PC-3 (cell line): ENCODE results near the gene TRMT6. TPM values are rescaled to one million over a fixed set of nuclear protein-coding genes. Genes with fewer than 3 reads are reported as not detected.

Source experiments
- ATAC-seq: fragments of 200-7000 bp; cut with Tn5 transposase; 2 replicates; pipeline ENCODE4 v1.9.1; 2020; ENCODE audit warnings: mild to moderate bottlenecking, moderate library complexity
- BruUV-seq: library from RNA; stranded (reverse); fragments of 400-500 nt; replicated peaks from 2 replicates; lab custom pipeline; 2021; lab: Mats Ljungman, UMichigan
- CTCF ChIA-PET: fragments of 300-600 bp; sonication (Branson Sonifier 250); formaldehyde crosslinking; loops from one replicate; lab custom pipeline; 2022; ENCODE audit warnings: antibody characterized with exemption; lab: Charles Lee
- POLR2A ChIA-PET: fragments of 300-600 bp; sonication (Branson Sonifier 250); formaldehyde crosslinking; loops from one replicate; lab custom pipeline; 2022; ENCODE audit warnings: antibody characterized with exemption; ENCODE audit not compliant: unreplicated experiment; lab: Charles Lee
- DNase-seq: peaks from one replicate; pipeline ENCODE4 v3.0.0-alpha.2; 2015
- H2AFZ ChIP-seq: fragments of 300-600 bp; sonication (generic); 2 replicates; pipeline ENCODE4 v1.6.0; 2016; ENCODE audit warnings: antibody characterized with exemption, low read length
- H3F3A ChIP-seq: fragments of 300-600 bp; sonication (generic); one replicate; pipeline ENCODE4 v1.6.0; 2017; ENCODE audit warnings: antibody characterized with exemption, low read length, control low read depth, mild to moderate bottlenecking; ENCODE audit not compliant: unreplicated experiment
- H3K27ac ChIP-seq: fragments of 300-600 bp; sonication (generic); 2 replicates; pipeline ENCODE4 v1.5.1; 2016; ENCODE audit warnings: mild to moderate bottlenecking, low read length
- H3K27me3 ChIP-seq: fragments of 300-600 bp; sonication (generic); 2 replicates; pipeline ENCODE4 v1.6.1; 2016; ENCODE audit warnings: low read length, mixed read lengths
- H3K36me3 ChIP-seq: fragments of 300-600 bp; sonication (generic); 2 replicates; pipeline ENCODE4 v1.6.1; 2016; ENCODE audit warnings: low read depth, mixed run types, low read length, mixed read lengths
- H3K4me1 ChIP-seq: fragments of 300-600 bp; sonication (generic); 2 replicates; pipeline ENCODE4 v1.5.1; 2016; ENCODE audit warnings: low read length; ENCODE audit not compliant: insufficient read depth
- H3K4me2 ChIP-seq: fragments of 300-600 bp; sonication (generic); 2 replicates; pipeline ENCODE4 v1.6.0; 2016; ENCODE audit warnings: low read length
- H3K4me3 ChIP-seq: fragments of 300-600 bp; sonication (generic); 2 replicates; pipeline ENCODE4 v1.5.1; 2016; ENCODE audit warnings: mild to moderate bottlenecking, low read length, mixed read lengths
- H3K79me2 ChIP-seq: fragments of 300-600 bp; sonication (generic); 2 replicates; pipeline ENCODE4 v1.6.1; 2017; ENCODE audit warnings: low read length, mixed read lengths
- H3K9ac ChIP-seq: fragments of 300-600 bp; sonication (generic); 2 replicates; pipeline ENCODE4 v1.6.0; 2016; ENCODE audit warnings: mild to moderate bottlenecking, low read length
- H3K9me2 ChIP-seq: fragments of 300-600 bp; sonication (generic); replicated peaks from 2 replicates; pipeline ENCODE4 v1.6.1; 2016; ENCODE audit warnings: mixed run types, low read length, mixed read lengths
- H3K9me3 ChIP-seq: fragments of 300-600 bp; sonication (generic); 2 replicates; pipeline ENCODE4 v1.6.1; 2016; ENCODE audit warnings: low read length, mixed read lengths
- H4K20me1 ChIP-seq: fragments of 300-600 bp; sonication (generic); 2 replicates; pipeline ENCODE4 v1.6.1; 2016; ENCODE audit warnings: low read length, mixed read lengths
- CTCF ChIP-seq: fragments of 300-600 bp; sonication (generic); conservative IDR thresholded peaks from 2 replicates; pipeline ENCODE4 v1.5.1; 2017; ENCODE audit warnings: antibody characterized with exemption, low read depth, mild to moderate bottlenecking, low read length
- EZH2 ChIP-seq: fragments of 300-600 bp; sonication (generic); IDR thresholded peaks from one replicate; pipeline ENCODE4 v1.6.1; 2017; ENCODE audit warnings: antibody characterized with exemption, mild to moderate bottlenecking, low read length; ENCODE audit not compliant: unreplicated experiment
- EZH2phosphoT487 ChIP-seq: fragments of 300-600 bp; sonication (generic); IDR thresholded peaks from 2 replicates; pipeline ENCODE4 v1.6.1; 2018; ENCODE audit warnings: mild to moderate bottlenecking, antibody characterized with exemption, low read length, borderline replicate concordance
- intact Hi-C: fragments of 100-400 bp; cut with micrococcal nuclease; formaldehyde crosslinking; loops from 2 replicates; pipeline ENCODE4 v1.9.0; 2023
- total RNA-seq: library from RNA; depleted of rRNA; stranded (reverse); fragments of >200 nt; gene quantifications from 2 replicates; pipeline ENCODE4 v1.2.3, GENCODE V29; 2014

The TRMT6 gene
- total RNA-seq, 1 experiment from 2014 or later = 44.0 TPM

GRCh38 chr20:5920581-5920980, 29.8 kb downstream of the TRMT6 start:
- no TSS peak for BruUV-seq
- Histone ChIP-seq H4K20me1 (no peaks in the 10 kb centered on the region), H3K27me3 (peaks cover 24% of the 10 kb centered on the region), H3F3A (peaks cover 4% of the 10 kb centered on the region), H3K79me2 (no peaks in the 10 kb centered on the region), H3K9me3 (no peaks in the 10 kb centered on the region), H3K36me3 (no peaks in the 10 kb centered on the region), H3K27ac (no peak overlapping the region), H3K9me2 (no peaks in the 10 kb centered on the region), H3K4me2 (no peak overlapping the region), H3K9ac (no peak overlapping the region), H2AFZ (no peak overlapping the region), H3K4me3 (no peak overlapping the region), H3K4me1 (peaks cover 25% of the 10 kb centered on the region)
- intact Hi-C loops = no loop called here
- POLR2A ChIA-PET = no interaction called here
- ATAC-seq = no peak
- TF ChIP-seq CTCF = no peak
- TF ChIP-seq EZH2phosphoT487 = no peak
- TF ChIP-seq EZH2 = no peak
- no peak for DNase-seq
- CTCF ChIA-PET = no interaction called here

GRCh38 chr20:5919626-5920544, 30.4 kb downstream of the TRMT6 start:
- Histone ChIP-seq H3K79me2 (no peaks in the 10 kb centered on the region), H3K9me2 (no peaks in the 10 kb centered on the region), H3K27ac (peak overlapping the region; percentile 78), H3F3A (peaks cover 4% of the 10 kb centered on the region), H3K9me3 (no peaks in the 10 kb centered on the region), H3K36me3 (no peaks in the 10 kb centered on the region), H3K4me2 (peak overlapping the region; percentile 72), H3K4me1 (peaks cover 25% of the 10 kb centered on the region), H4K20me1 (no peaks in the 10 kb centered on the region), H3K27me3 (peaks cover 22% of the 10 kb centered on the region), H3K4me3 (no peak overlapping the region; the same call in 1 of the 2 replicates), H2AFZ (no peak overlapping the region; the same call in 1 of the 2 replicates), H3K9ac (no peak overlapping the region)
- ATAC-seq (peak; percentile 60), DNase-seq (peak; percentile 52)
- TF ChIP-seq EZH2phosphoT487 (no peak), CTCF (no peak), EZH2 (no peak)
- intact Hi-C loops = no loop called here
- no TSS peak for BruUV-seq
- ChIA-PET POLR2A (interaction anchor here (0.5 kb wide), 1 partner anchor 136 kb away, joined by 6 read pairs; no protein-coding TSS in a partner anchor), CTCF (no interaction called here)
